Heart right ventricle (tissue), 16 donors: ENCODE measurements around the gene ATP1B1. TPM values are rescaled to one million over a fixed set of nuclear protein-coding genes. Genes with fewer than 3 reads are reported as not detected.

Source experiments
- ATAC-seq, 8 donors: fragments of 200-7000 bp; cut with Tn5 transposase; one replicate each; pipeline ENCODE4 v1.9.1; 2020; ENCODE audit warnings: mild to moderate bottlenecking in 8 of 8, moderate library complexity in 8 of 8, moderate number of reproducible peaks in 1 of 8
- DNase-seq, 2 donors: peaks; one replicate each; pipeline ENCODE4 v3.0.0-alpha.2; 2020
- H3K27ac ChIP-seq, 10 donors: fragments of 200-600 bp; sonication (generic) in 2 of 10; one replicate each; pipeline versions ENCODE4 v1.5.0 to v1.8.0; 2020 to 2022; ENCODE audit warnings: mild to moderate bottlenecking in 3 of 10
- H3K27me3 ChIP-seq, 7 donors: fragments of 200-600 bp; one replicate each; pipeline ENCODE4 v1.8.0; 2021 to 2022; ENCODE audit warnings: mild to moderate bottlenecking in 2 of 7
- H3K36me3 ChIP-seq, 9 donors: fragments of 200-600 bp; sonication (generic) in 1 of 9; one replicate each; pipeline versions ENCODE4 v1.5.0 to v1.8.0; 2020 to 2022; ENCODE audit warnings: mild to moderate bottlenecking in 2 of 9
- H3K4me1 ChIP-seq, 9 donors: fragments of 200-600 bp; sonication (generic) in 1 of 9; one replicate each; pipeline versions ENCODE4 v1.5.0 to v1.8.0; 2020 to 2022; ENCODE audit warnings: mild to moderate bottlenecking in 4 of 9
- H3K4me3 ChIP-seq, 10 donors: fragments of 200-600 bp; sonication (generic) in 2 of 10; one replicate each; pipeline versions ENCODE4 v1.5.0 to v1.8.0; 2020 to 2022; ENCODE audit warnings: mild to moderate bottlenecking in 7 of 10, moderate library complexity in 2 of 10
- H3K9me3 ChIP-seq, 11 donors: fragments of 200-600 bp in 10 of 11; sonication (generic) in 2 of 11; one replicate each; pipeline versions ENCODE4 v1.5.0 to v1.8.0; 2013 to 2022; ENCODE audit warnings: mild to moderate bottlenecking in 2 of 11, control low read depth in 1 of 11, moderate library complexity in 1 of 11
- CTCF ChIP-seq, 9 donors: fragments of 200-600 bp; sonication (generic) in 2 of 9; IDR thresholded peaks; one replicate each; pipeline versions ENCODE4 v1.5.0 to v1.8.0; 2021 to 2022; ENCODE audit warnings: antibody characterized with exemption in 9 of 9, mild to moderate bottlenecking in 5 of 9, moderate library complexity in 1 of 9
- WGBS, 2 donors: extraction: QIAGEN DNeasy Blood & Tissue Kit; methylation state at CpG; one replicate each; pipeline ENCODE4 v1.1.7; 2013; ENCODE audit warnings: inconsistent platforms in 1 of 2; 5-methylcytosine and 5-hydroxymethylcytosine counted together
- intact Hi-C, 10 donors: fragments of 100-400 bp; cut with DNase I; formaldehyde crosslinking; loops; one replicate each; pipeline versions ENCODE4 v1.11.1 to v1.14.2; 2022
- polyA plus RNA-seq, 2 donors: library from polyadenylated mRNA; stranded (reverse); fragments of 200-250 nt; gene quantifications; one replicate each; pipeline ENCODE4 v1.2.3, GENCODE V29; 2013
- total RNA-seq, 10 donors: library from RNA; stranded (reverse); fragmentation: NEBNext Ultra II Directional in 3 of 10; extraction: Animal tissue kit (Norgen Biotek cat#: 25700) in 3 of 10; gene quantifications; one replicate each; pipeline versions ENCODE4 v1.2.1 to v1.2.4, GENCODE V29; 2021 to 2023
- donor health status: Arrhythmogenic right ventricular cardiomyopathy.
- donor health status: ischemic (EF 13 %, LVEDD 7.1; RV severe dilation, severe dysfunction).
- donor health status: healthy with polysubstance abuse.
- donor health status: DM: no; HTN: yes; CAD: no.
- donor health status: DM: no; HTN: no; CAD: no.
- donor health status: ischemic (EF 25% LVEDD 6.9; RV normal size, moderate dysfunction).
- donor health status: ischemic (EF 25% LVEDD 5.7; RV mildly dilated, moderate dysfunction).
- donor health status: healthy.
- donor health status: DM: yes; HTN: yes; CAD: no.
- donor health status: Ischemic cardiomyopathy.
- donor health status: ischemic (EF 35%, LVEDD 5.7; RV mildly dilated, moderate dysfunction).
- donor health status: nonischemic (EF 11% LVEDD 7.7; RV severe dilation, severe dysfunction).
- donor health status: DM: yes; HTN: yes; CAD: no.
- donor health status: PGD.
- donor health status: ischemic (EF 29% LVEDD 5.4; RV normal size, mild dysfunction).
- donor health status: nonischemic (EF 23%, LVEDD 6.1; RV moderate dilation, normal function).

Gene ATP1B1
- total and polyA plus RNA-seq, 12 donors = 137 to 472 (median 268) TPM

GRCh38 chr1:169142129-169142528, 35.6 kb downstream of the ATP1B1 start:
- H3K27me3 ChIP-seq = no peaks in the 10 kb centered on the region
- H3K36me3 ChIP-seq = no peaks in the 10 kb centered on the region
- WGBS, 2 donors = 49 to 88% methylated on average over 1 of the region's 1 CpG
- no peaks in the 10 kb centered on the region for H3K9me3 ChIP-seq
- no peak overlapping the region for H3K4me3 ChIP-seq
- H3K27ac ChIP-seq = no peak overlapping the region
- intact Hi-C loops = no loop called here
- ATAC-seq (no peak), DNase-seq (no peak)
- H3K4me1 ChIP-seq = no peaks in the 10 kb centered on the region
- no peak for TF ChIP-seq CTCF (IDR thresholded peaks at IDR 0.05)

GRCh38 chr1:169143346-169143745, 36.9 kb downstream of the ATP1B1 start:
- TF ChIP-seq CTCF (IDR thresholded peaks at IDR 0.05) = no peak
- H3K27me3 ChIP-seq = no peaks in the 10 kb centered on the region
- no peak for DNase-seq
- no peak for ATAC-seq
- no peaks in the 10 kb centered on the region for H3K36me3 ChIP-seq
- no peak overlapping the region for H3K27ac ChIP-seq
- intact Hi-C loops = no loop called here
- H3K4me1 ChIP-seq = no peaks in the 10 kb centered on the region
- no peak overlapping the region for H3K4me3 ChIP-seq
- WGBS, 2 donors = 83 to 86% methylated on average over 3 of the region's 3 CpGs
- no peaks in the 10 kb centered on the region for H3K9me3 ChIP-seq

GRCh38 chr1:169143984-169144383, 37.5 kb downstream of the ATP1B1 start:
- intact Hi-C loops = no loop called here
- no peak overlapping the region for H3K27ac ChIP-seq
- ATAC-seq = no peak

GRCh38 chr1:169144941-169145626, 38.6 kb downstream of the ATP1B1 start:
- H3K27ac ChIP-seq = no peak overlapping the region
- ATAC-seq (no peak), DNase-seq (no peak)
- intact Hi-C loops = no loop called here
- TF ChIP-seq CTCF (IDR thresholded peaks at IDR 0.05) = no peak
- 93 to 94% methylated on average over 7 of the region's 7 CpGs for WGBS, 2 donors
- H3K4me1 ChIP-seq = no peaks in the 10 kb centered on the region
- no peaks in the 10 kb centered on the region for H3K9me3 ChIP-seq
- no peaks in the 10 kb centered on the region for H3K36me3 ChIP-seq
- no peak overlapping the region for H3K4me3 ChIP-seq
- no peaks in the 10 kb centered on the region for H3K27me3 ChIP-seq

More at GRCh38 chr1:169143984-169144383, 37.5 kb downstream of the ATP1B1 start:
- no peaks in the 10 kb centered on the region for H3K4me1 ChIP-seq
- no peaks in the 10 kb centered on the region for H3K27me3 ChIP-seq
- H3K36me3 ChIP-seq = no peaks in the 10 kb centered on the region
- H3K4me3 ChIP-seq = no peak overlapping the region
- TF ChIP-seq CTCF (IDR thresholded peaks at IDR 0.05) = no peak
- DNase-seq = no peak
- no peaks in the 10 kb centered on the region for H3K9me3 ChIP-seq
